Measurements from ENCODE around the gene GTF2E1. TPM values are rescaled to one million over a fixed set of nuclear protein-coding genes. Genes with fewer than 3 reads are reported as not detected.

GTF2E1 gene
- total and polyA plus RNA-seq, 2 donors (not counting 1 experiment from before 2014, with no cell fraction given): 6.0 to 24.7 TPM

DNA sequence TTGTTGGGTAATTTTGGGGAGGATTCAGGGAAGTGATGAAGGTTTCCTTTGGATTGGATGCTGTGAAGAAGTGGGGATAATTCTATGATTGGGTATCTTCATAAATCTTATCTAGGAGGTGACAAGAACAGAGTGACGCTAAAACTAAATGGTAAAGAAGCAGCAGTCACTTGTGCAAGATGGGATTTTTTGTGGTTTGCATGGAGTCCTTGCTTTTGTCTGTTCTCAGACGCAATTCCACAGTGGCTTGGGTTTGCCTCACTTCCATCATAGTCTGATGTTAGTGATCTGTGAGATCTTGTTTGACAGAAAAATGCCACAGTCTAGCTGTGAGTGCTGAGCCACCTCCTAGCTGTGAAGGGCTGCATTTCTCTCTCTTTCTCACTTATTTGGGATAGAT, 26.9 kb downstream of the GTF2E1 start:
- no peak overlapping the region for H3K4me3 Mint-ChIP-seq
- TF ChIP-seq, protein P1, sequence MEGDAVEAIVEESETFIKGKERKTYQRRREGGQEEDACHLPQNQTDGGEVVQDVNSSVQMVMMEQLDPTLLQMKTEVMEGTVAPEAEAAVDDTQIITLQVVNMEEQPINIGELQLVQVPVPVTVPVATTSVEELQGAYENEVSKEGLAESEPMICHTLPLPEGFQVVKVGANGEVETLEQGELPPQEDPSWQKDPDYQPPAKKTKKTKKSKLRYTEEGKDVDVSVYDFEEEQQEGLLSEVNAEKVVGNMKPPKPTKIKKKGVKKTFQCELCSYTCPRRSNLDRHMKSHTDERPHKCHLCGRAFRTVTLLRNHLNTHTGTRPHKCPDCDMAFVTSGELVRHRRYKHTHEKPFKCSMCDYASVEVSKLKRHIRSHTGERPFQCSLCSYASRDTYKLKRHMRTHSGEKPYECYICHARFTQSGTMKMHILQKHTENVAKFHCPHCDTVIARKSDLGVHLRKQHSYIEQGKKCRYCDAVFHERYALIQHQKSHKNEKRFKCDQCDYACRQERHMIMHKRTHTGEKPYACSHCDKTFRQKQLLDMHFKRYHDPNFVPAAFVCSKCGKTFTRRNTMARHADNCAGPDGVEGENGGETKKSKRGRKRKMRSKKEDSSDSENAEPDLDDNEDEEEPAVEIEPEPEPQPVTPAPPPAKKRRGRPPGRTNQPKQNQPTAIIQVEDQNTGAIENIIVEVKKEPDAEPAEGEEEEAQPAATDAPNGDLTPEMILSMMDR (IDR thresholded peaks at IDR 0.05): no peak
- no peak for TF ChIP-seq EZH2 (IDR thresholded peaks at IDR 0.05; ENCODE audit: borderline replicate concordance, insufficient read depth, low read depth, low read length, poor library complexity, severe bottlenecking)
- H3K4me2 ChIP-seq (replicated peaks; ENCODE audit: low read depth, low read length, poor library complexity, severe bottlenecking): no peak overlapping the region
- H3K27ac ChIP-seq (ENCODE audit: low read length in 2 of 2): no peak overlapping the region
- ATAC-seq (ENCODE audit: low read depth) (no peak), DNase-seq (no peak)
- no peaks in the 10 kb centered on the region for H3K9me3 Mint-ChIP-seq (ENCODE audit: insufficient read depth)
- ChIA-PET CTCF (interaction anchor here (2.3 kb wide), 1 partner anchor 26 kb away, joined by 10 read pairs; no protein-coding TSS in a partner anchor), POLR2A (no interaction called here)
- no peaks in the 10 kb centered on the region for H3K27me3 ChIP-seq (replicated peaks in 1 of 4; ENCODE audit: control extremely low read depth in 1 of 4, control insufficient read depth in 3 of 4, insufficient read depth in 4 of 4, low read length in 3 of 4)
- peaks cover 0 to 16% of the 10 kb centered on the region in 2 experiments for H3K36me3 ChIP-seq (replicated peaks in 1 of 2; ENCODE audit: control extremely low read depth in 1 of 2, control insufficient read depth in 1 of 2, extremely low read depth in 1 of 2, insufficient read depth in 2 of 2, low read length in 1 of 2)
- H3K4me3 ChIP-seq (ENCODE audit: control extremely low read depth in 1 of 5, extremely low read depth in 1 of 5, insufficient read depth in 1 of 5, low read depth in 2 of 5, low read length in 4 of 5): no peak overlapping the region
- H3K4me1 Mint-ChIP-seq: peaks cover 17% of the 10 kb centered on the region
- H4K20me1 ChIP-seq (ENCODE audit: control insufficient read depth, insufficient read depth, low read length, poor library complexity, severe bottlenecking): peaks cover 30% of the 10 kb centered on the region
- no peak overlapping the region for H3K9ac ChIP-seq (ENCODE audit: low read length)
- H3K27ac Mint-ChIP-seq: no peak overlapping the region
- H3K79me2 ChIP-seq (ENCODE audit: control insufficient read depth, insufficient read depth, low read length): peaks cover 35% of the 10 kb centered on the region
- no peak overlapping the region for H2AFZ ChIP-seq (ENCODE audit: insufficient read depth, low read depth, low read length, poor library complexity, severe bottlenecking)
- no peaks in the 10 kb centered on the region for H3K4me1 ChIP-seq (ENCODE audit: control insufficient read depth in 2 of 2, insufficient read depth in 2 of 2, low read length in 2 of 2)
- no peaks in the 10 kb centered on the region for H3K27me3 Mint-ChIP-seq
- H3K9me3 ChIP-seq (ENCODE audit: control extremely low read depth in 1 of 3, control insufficient read depth in 2 of 3, insufficient read depth in 1 of 3, low read length in 2 of 3): no peaks in the 10 kb centered on the region
- 100% methylated on average over 1 of the region's 2 CpGs for WGBS (ENCODE audit: insufficient coverage)
- intact Hi-C loops (cut with micrococcal nuclease): no loop called here

DNA sequence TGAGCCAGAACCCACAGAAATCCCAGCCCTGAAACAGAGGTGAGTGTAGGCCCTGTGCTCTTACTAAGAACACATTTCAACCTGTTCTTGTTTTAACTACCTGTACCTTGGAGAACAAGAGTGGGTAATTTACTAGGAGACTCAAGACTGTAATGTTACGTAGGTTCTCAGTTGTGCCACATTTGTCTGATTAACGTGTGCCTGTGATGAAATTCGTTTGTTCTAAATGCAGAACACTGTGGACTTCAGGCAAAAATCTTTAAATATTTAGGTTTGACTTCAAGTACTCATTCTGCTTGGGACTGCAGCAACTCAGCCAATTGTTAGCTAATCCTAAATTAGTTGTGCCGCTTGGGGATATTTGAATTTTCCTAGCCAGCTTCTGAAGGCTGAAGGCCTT, 28.3 kb downstream of the GTF2E1 start:
- Histone ChIP-seq H3K9me3 (ENCODE audit: control extremely low read depth in 1 of 3, control insufficient read depth in 2 of 3, insufficient read depth in 1 of 3, low read length in 2 of 3) (no peaks in the 10 kb centered on the region), H2AFZ (ENCODE audit: insufficient read depth, low read depth, low read length, poor library complexity, severe bottlenecking) (no peak overlapping the region), H3K9ac (ENCODE audit: low read length) (no peak overlapping the region), H4K20me1 (ENCODE audit: control insufficient read depth, insufficient read depth, low read length, poor library complexity, severe bottlenecking) (peaks cover 23% of the 10 kb centered on the region), H3K79me2 (ENCODE audit: control insufficient read depth, insufficient read depth, low read length) (peaks cover 21% of the 10 kb centered on the region), H3K4me1 (ENCODE audit: control insufficient read depth in 2 of 2, insufficient read depth in 2 of 2, low read length in 2 of 2) (no peaks in the 10 kb centered on the region), H3K36me3 (replicated peaks in 1 of 2; ENCODE audit: control extremely low read depth in 1 of 2, control insufficient read depth in 1 of 2, extremely low read depth in 1 of 2, insufficient read depth in 2 of 2, low read length in 1 of 2) (peaks cover 2 to 25% of the 10 kb centered on the region in 2 experiments), H3K27ac (ENCODE audit: low read length in 2 of 2) (no peak overlapping the region), H3K4me2 (replicated peaks; ENCODE audit: low read depth, low read length, poor library complexity, severe bottlenecking) (no peak overlapping the region), H3K4me3 (ENCODE audit: control extremely low read depth in 1 of 5, extremely low read depth in 1 of 5, insufficient read depth in 1 of 5, low read depth in 2 of 5, low read length in 4 of 5) (no peak overlapping the region), H3K27me3 (replicated peaks in 1 of 4; ENCODE audit: control extremely low read depth in 1 of 4, control insufficient read depth in 3 of 4, insufficient read depth in 4 of 4, low read length in 3 of 4) (no peaks in the 10 kb centered on the region)
- no peak overlapping the region for H3K27ac Mint-ChIP-seq
- H3K4me1 Mint-ChIP-seq: peaks cover 9% of the 10 kb centered on the region
- intact Hi-C loops (cut with micrococcal nuclease): no loop called here
- no peak for ATAC-seq (ENCODE audit: low read depth)
- no peak for DNase-seq
- TF ChIP-seq, protein P1 (IDR thresholded peaks at IDR 0.05): no peak
- TF ChIP-seq EZH2 (IDR thresholded peaks at IDR 0.05; ENCODE audit: borderline replicate concordance, insufficient read depth, low read depth, low read length, poor library complexity, severe bottlenecking): no peak
- POLR2A ChIA-PET: no interaction called here
- no peak overlapping the region for H3K4me3 Mint-ChIP-seq
- 98% methylated on average over 4 of the region's 4 CpGs for WGBS (ENCODE audit: insufficient coverage)
- H3K27me3 Mint-ChIP-seq: no peaks in the 10 kb centered on the region
- no peaks in the 10 kb centered on the region for H3K9me3 Mint-ChIP-seq (ENCODE audit: insufficient read depth)
- CTCF ChIA-PET: interaction anchor here (0.8 kb wide), 1 partner anchor 122 kb away, joined by 4 read pairs; no protein-coding TSS in a partner anchor

Measured in B cell (primary cell).